OCI-LY7 (cell line): ENCODE measurements around the gene LPGAT1.

Experiments used
- CTCF ChIP-seq: fragments of 200-600 bp; sonication (generic); conservative IDR thresholded peaks from 2 replicates; pipeline ENCODE4 v1.5.1; 2014; ENCODE audit warnings: mild to moderate bottlenecking, antibody characterized with exemption, low read length, moderate library complexity, mixed read lengths
- EZH2phosphoT487 ChIP-seq: fragments of 200-600 bp; sonication (generic); IDR thresholded peaks from 2 replicates; pipeline ENCODE4 v1.6.1; 2018; ENCODE audit warnings: low read depth, borderline replicate concordance, mild to moderate bottlenecking, mixed run types, antibody characterized with exemption, low read length, moderate library complexity, mixed read lengths

DNA sequence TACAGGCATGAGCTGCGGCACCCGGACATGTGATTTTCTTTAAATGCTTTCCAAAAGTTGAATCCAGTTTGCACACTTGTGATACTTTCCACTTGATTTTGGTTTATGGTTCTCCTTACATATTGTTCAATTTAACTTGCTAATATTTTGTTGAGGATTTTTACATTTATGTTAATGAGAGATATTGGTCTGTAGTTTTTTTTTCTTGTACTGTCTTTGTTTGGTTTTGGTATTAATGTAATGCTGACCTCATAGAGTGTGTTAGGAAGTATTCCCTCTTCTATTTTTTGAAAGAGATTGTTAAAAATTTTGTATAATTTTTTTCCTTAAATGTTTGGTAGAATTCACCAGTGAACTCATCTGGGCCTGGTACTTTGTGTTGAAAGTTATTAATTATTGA is 34.6 kb upstream of the LPGAT1 start:
- TF ChIP-seq CTCF (no peak), EZH2phosphoT487 (no peak)
